Naive thymus-derived CD8-positive, alpha-beta T cell (primary cell): ENCODE results near the gene SGTA. TPM values are rescaled to one million over a fixed set of nuclear protein-coding genes. Genes with fewer than 3 reads are reported as not detected.

Experiments used
- ATAC-seq, 2 donors: fragments of 150-1000 bp; cut with Tn5 transposase in 1 of 2; sonication (Bioruptor Pico), chemical (Tn5 transposase) in 1 of 2; 1 replicate in 1 of 2; 2 replicates in 1 of 2; pipeline ENCODE4 v1.10.0; 2021; ENCODE audit warnings: mild to moderate bottlenecking in 2 of 2, moderate library complexity in 2 of 2
- POLR2A ChIA-PET: fragments of 350-600 bp; sonication (Branson Sonifier 250); formaldehyde crosslinking; loops from one replicate; lab custom pipeline; 2021; ENCODE audit warnings: antibody characterized with exemption; lab: Charles Lee
- DNase-seq, 10 donors: peaks; one replicate each; pipeline versions ENCODE4 v3.0.0 to v3.0.0-alpha.2; 2020 to 2022
- H3K27ac Mint-ChIP-seq, 10 donors: one replicate each; pipeline ENCODE4 v1.8.0; 2020 to 2022; ENCODE audit warnings: mild to moderate bottlenecking in 10 of 10, mixed read lengths in 10 of 10, moderate library complexity in 4 of 10, inconsistent platforms in 1 of 10
- H3K27me3 Mint-ChIP-seq, 5 donors: one replicate each; pipeline ENCODE4 v1.8.0; 2021 to 2022; ENCODE audit warnings: mixed read lengths in 5 of 5
- H3K36me3 Mint-ChIP-seq, 3 donors: one replicate each; pipeline ENCODE4 v1.8.0; 2020 to 2022; ENCODE audit warnings: mixed read lengths in 3 of 3, mild to moderate bottlenecking in 2 of 3, inconsistent platforms in 1 of 3
- H3K4me1 Mint-ChIP-seq, 4 donors: one replicate each; pipeline ENCODE4 v1.8.0; 2021 to 2022; ENCODE audit warnings: mixed read lengths in 4 of 4
- H3K4me3 Mint-ChIP-seq, 10 donors: one replicate each; pipeline ENCODE4 v1.8.0; 2020 to 2022; ENCODE audit warnings: mild to moderate bottlenecking in 10 of 10, mixed read lengths in 10 of 10, moderate library complexity in 6 of 10, inconsistent platforms in 1 of 10
- H3K9me3 Mint-ChIP-seq, 9 donors: one replicate each; pipeline ENCODE4 v1.8.0; 2020 to 2022; ENCODE audit warnings: mixed read lengths in 9 of 9, mild to moderate bottlenecking in 3 of 9, inconsistent platforms in 1 of 9, moderate library complexity in 1 of 9
- polyA plus RNA-seq, 3 donors: library from polyadenylated mRNA; unstranded; fragments of 300-500 nt; fragmentation: Illumina TruSeq; gene quantifications; one replicate each; pipeline ENCODE4 v1.2.3, GENCODE V29; 2021
- total RNA-seq, 8 experiments: library from RNA in 2 of 8; stranded (reverse) in 2 of 8; gene quantifications; one replicate each; pipeline ENCODE4 v1.2.3 and lab custom pipeline; 2021 to 2026

SGTA gene
- total and polyA plus RNA-seq, 5 experiments from 2014 or later = 23.4 to 37.0 (median 33.8) TPM

DNA sequence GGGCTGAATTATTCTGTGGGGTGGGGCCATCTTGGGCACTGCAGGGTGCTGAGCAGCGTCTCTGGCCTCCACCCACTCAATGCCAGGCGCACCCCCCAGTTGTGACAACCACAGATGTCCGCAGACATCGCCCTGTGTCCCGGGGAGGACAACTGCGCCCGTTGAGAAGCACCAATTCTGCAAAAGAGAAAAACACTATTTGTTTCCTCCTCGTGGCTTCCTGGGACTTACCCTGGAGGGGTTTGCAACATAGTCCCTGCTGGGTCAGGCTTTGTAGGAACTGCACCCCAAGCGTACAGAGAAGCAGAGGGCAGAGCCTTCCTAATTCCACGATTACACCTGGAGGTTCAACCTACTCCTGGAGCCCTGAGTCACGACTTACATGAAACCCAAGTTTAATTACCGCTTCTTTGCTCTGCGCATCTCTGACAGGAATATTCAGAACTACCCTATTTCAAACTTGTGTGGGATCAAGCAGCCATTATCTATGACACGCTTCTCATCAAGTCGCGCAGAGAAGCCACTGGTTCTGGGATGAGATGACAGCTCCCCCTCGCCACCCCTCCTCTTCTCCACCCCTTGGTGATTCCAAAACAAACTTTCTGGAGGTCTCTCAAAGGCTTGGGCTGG lies 32.1 kb downstream of the SGTA start:
- no peak for ATAC-seq
- DNase-seq = no peak
- POLR2A ChIA-PET = no interaction called here
- Mint-ChIP-seq H3K27ac (peak overlapping the region in 1 of 10 donors; percentile 85), H3K4me3 (no peak overlapping the region), H3K4me1 (no peaks in the 10 kb centered on the region), H3K9me3 (no peaks in the 10 kb centered on the region), H3K36me3 (peaks cover 0 to 16% (median 0%) of the 10 kb centered on the region in 3 donors), H3K27me3 (peaks cover 0 to 1% (median 0%) of the 10 kb centered on the region in 5 donors)

DNA sequence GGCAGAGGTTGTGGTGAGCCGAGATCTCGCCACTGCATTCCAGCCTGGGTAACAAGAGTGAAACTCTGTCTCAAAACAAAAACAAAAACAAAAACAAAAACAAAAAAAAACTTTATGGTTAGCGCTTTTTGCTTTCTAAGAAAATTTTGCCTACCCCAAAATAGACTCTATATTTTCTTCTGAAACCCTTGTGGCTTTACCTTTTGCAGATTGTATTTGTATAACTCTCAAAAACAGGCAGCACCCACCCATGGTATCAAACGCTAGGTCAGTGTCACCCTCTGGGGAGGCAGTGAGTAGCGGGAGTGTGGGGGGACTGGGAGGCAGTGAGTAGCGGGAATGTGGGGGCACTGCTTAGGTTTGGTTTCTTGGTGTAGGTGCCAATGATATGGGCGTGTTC lies 35.7 kb downstream of the SGTA start:
- POLR2A ChIA-PET = no interaction called here
- Mint-ChIP-seq H3K36me3 (no peaks in the 10 kb centered on the region), H3K4me1 (no peaks in the 10 kb centered on the region), H3K4me3 (no peak overlapping the region), H3K27me3 (peaks cover 5 to 12% (median 8%) of the 10 kb centered on the region in 5 donors), H3K27ac (no peak overlapping the region), H3K9me3 (no peaks in the 10 kb centered on the region)
- ATAC-seq (no peak), DNase-seq (no peak)

DNA sequence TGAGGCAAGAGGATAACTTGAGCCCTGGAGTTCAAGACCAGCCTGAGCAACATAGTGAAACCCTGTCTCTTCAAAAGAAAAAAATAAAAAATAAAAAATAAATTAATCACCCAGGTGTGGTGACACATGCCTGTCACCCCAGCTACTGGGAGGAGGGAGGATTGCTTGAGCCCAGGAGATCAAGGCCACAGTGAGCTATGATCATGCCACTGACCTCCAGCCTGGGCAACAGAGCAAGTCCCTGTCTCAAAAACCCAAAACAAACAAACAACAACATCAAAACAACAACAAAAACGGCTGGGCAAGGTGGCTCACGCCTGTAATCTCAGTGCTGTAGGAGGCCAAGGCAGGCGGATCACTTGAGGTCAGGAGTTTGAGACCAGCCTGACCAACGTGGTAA lies 39.0 kb downstream of the SGTA start:
- H3K27me3 Mint-ChIP-seq = peaks cover 8 to 21% (median 13%) of the 10 kb centered on the region in 5 donors
- DNase-seq (no peak), ATAC-seq (no peak)
- no peak overlapping the region for H3K4me3 Mint-ChIP-seq
- H3K9me3 Mint-ChIP-seq = no peaks in the 10 kb centered on the region
- peaks cover 5 to 11% (median 9%) of the 10 kb centered on the region in 4 donors for H3K4me1 Mint-ChIP-seq
- POLR2A ChIA-PET = no interaction called here
- no peaks in the 10 kb centered on the region for H3K36me3 Mint-ChIP-seq
- no peak overlapping the region for H3K27ac Mint-ChIP-seq

DNA sequence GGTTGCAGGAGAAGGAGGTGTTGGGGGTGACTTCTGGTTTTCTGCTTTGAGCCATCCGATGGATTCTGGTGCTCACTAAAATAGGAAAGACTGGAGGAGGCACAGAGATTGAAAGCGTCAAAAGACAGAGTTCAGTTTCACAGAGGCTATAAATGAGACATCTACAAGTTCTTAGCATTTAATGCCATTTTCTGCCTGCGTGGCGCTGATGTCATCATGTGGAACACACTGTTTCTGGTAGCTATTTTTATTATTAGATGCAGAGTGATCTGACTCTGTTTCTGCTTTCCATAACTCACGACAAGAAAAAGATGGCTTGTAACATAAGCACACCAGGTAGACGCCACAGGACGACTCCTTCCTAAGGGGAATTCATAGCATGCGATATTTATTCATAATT lies 40.0 kb downstream of the SGTA start:
- ATAC-seq (no peak), DNase-seq (no peak)
- Mint-ChIP-seq H3K27ac (no peak overlapping the region), H3K9me3 (no peaks in the 10 kb centered on the region), H3K4me1 (peaks cover 11 to 18% (median 16%) of the 10 kb centered on the region in 4 donors), H3K4me3 (no peak overlapping the region), H3K27me3 (peaks cover 8 to 21% (median 13%) of the 10 kb centered on the region in 5 donors), H3K36me3 (no peaks in the 10 kb centered on the region)
- POLR2A ChIA-PET = no interaction called here

DNA sequence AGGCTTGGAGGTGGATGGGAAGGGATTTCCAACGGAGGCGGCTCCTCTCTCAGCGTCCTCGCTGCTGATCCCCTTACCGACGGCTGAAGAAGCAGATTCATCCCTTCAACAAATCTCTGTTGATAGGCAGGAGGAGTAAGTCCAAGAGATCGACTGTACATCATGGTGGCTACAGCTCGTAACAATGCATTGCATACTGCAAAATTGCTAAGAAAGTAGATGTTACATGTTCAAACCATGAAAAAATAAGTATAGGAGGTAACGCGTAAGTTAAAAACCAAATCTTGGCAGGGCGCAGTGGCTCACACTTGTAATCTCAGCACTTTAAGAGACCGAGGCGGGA lies 42.8 kb downstream of the SGTA start:
- DNase-seq (no peak), ATAC-seq (no peak)
- peaks cover 8 to 21% (median 13%) of the 10 kb centered on the region in 5 donors for H3K27me3 Mint-ChIP-seq
- H3K36me3 Mint-ChIP-seq = peaks cover 0 to 14% (median 11%) of the 10 kb centered on the region in 3 donors
- POLR2A ChIA-PET = interaction anchor here (0.6 to 2.1 kb wide), 4 partner anchors 38 to 302 kb away, joined by 3 to 6 read pairs (median 3); partner anchors contain the start of genes GNG7, SGTA and ZNF555
- peaks cover 11 to 29% (median 22%) of the 10 kb centered on the region in 4 donors for H3K4me1 Mint-ChIP-seq
- H3K9me3 Mint-ChIP-seq = no peaks in the 10 kb centered on the region
- H3K27ac Mint-ChIP-seq = peak overlapping the region in 5 of 10 donors; percentile 28 to 78 (median 63)
- peak overlapping the region; percentile 61 to 91 (median 87) for H3K4me3 Mint-ChIP-seq

DNA sequence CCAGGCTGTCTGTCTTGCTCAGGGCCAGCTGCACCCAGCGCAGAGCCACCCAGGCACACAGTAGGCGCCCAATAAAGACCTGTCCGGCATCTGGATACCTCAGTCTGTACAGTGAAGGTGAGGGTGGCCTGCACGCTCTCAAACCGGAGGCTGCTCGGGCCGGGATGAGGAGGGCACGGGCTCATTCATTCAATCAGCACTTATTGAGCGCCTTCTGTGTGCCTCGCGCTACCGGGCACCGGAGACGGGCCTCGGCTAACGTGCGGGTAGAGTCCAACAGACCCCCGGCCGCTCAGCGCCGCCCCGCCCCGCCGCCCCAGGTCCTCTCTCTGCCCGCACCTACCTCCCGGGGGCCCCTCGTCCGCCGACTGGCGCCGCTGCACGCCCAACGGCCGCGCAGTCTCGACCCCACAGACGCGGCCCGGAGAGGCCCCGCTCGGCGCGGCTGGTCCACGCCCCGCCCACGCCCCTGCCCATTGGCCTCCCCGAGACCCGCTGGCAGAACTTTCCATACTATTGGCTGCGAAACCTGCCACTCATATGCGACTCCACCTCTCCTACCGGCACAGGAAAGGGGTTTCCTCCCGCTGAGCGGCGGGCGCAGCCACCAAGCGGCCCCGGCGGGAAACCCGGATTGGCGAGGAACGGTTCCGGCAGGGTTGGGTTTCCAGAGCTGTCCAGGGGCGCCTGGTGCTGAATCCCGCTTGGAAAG lies 43.3 kb downstream of the SGTA start, which contains the start of gene SLC39A3:
Gene SLC39A3 (minus strand): TSS at position 416 of the 712 bp plus-strand sequence. CDS start 2,760 bp downstream, outside the sequence.
- ATAC-seq (peak; percentile 100), DNase-seq (peak; percentile 96 to 100 (median 99))
- POLR2A ChIA-PET = interaction anchor here (0.6 to 2.1 kb wide), 9 partner anchors 29 to 1756 kb away, joined by 3 to 6 read pairs (median 3); partner anchors contain the start of genes GNG7, SGTA, THOP1 and ZNF555
- no peaks in the 10 kb centered on the region for H3K9me3 Mint-ChIP-seq
- H3K36me3 Mint-ChIP-seq = peaks cover 0 to 15% (median 13%) of the 10 kb centered on the region in 3 donors
- peak within 1 kb of the TSS; percentile 34 to 88 (median 73) for H3K27ac Mint-ChIP-seq
- peaks cover 8 to 21% (median 13%) of the 10 kb centered on the region in 5 donors for H3K27me3 Mint-ChIP-seq
- H3K4me3 Mint-ChIP-seq = peak within 1 kb of the TSS; percentile 82 to 91 (median 87)
- peaks cover 12 to 32% (median 23%) of the 10 kb centered on the region in 4 donors for H3K4me1 Mint-ChIP-seq

DNA sequence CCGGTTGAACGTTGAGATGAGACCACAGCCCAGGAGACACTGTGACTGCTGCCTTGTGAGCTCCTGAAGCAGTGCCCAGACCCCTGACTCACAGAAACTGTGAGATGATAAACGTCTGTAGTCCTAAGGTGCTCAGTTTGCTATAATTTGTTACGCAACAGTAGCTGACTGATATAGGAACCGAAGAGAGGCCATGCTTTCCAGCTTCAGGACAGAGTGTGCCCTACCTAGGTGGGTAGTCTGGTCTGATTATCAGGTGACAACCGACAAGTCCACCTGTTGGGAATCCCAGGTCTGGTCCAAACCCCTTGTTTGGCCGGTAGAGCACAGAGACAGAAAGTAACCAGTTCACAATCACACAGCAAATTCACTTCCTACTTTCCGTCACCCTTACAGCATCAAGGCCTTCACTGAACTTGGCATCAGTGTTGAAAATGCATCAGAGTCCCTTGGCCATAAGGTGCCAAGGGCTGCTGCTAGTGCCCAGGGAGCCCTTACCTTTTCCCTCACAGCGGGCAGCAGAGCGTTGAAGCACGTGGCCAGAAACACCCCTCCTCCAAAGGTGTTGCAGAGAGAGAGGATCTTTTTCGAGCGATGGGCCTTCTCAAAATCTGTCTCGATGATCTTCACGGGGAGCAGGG lies 46.4 kb downstream of the SGTA start:
- ATAC-seq (no peak), DNase-seq (no peak)
- H3K36me3 Mint-ChIP-seq = peaks cover 0 to 22% (median 22%) of the 10 kb centered on the region in 3 donors
- peaks cover 19 to 39% (median 24%) of the 10 kb centered on the region in 4 donors for H3K4me1 Mint-ChIP-seq
- POLR2A ChIA-PET = no interaction called here
- H3K4me3 Mint-ChIP-seq = peak overlapping the region in 3 of 10 donors; percentile 48 to 60 (median 50)
- H3K27me3 Mint-ChIP-seq = peaks cover 0 to 6% (median 0%) of the 10 kb centered on the region in 5 donors
- H3K9me3 Mint-ChIP-seq = no peaks in the 10 kb centered on the region
- no peak overlapping the region for H3K27ac Mint-ChIP-seq

DNA sequence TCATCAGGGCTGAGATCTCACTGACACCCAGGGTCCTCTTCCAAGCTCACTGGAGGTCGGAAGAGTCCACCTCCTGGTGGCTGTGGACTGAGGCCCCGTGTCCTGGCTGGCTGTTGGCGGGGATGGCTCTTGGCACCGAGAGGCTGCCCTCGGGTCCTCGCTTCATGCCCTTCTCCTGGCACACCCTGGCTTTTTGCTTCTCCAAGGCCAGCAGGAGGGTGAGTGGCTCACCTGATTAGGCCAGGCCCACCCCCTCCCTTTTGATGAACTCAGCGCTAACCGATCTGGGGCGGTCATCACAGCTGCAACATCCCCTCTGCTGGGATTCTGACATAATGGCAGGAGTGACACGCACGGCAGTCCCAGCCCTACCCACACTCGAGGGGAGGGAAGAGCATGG lies 47.7 kb downstream of the SGTA start:
- no peak for DNase-seq
- no peak overlapping the region for H3K4me3 Mint-ChIP-seq
- H3K4me1 Mint-ChIP-seq = peaks cover 19 to 38% (median 23%) of the 10 kb centered on the region in 4 donors
- H3K27me3 Mint-ChIP-seq = peaks cover 0 to 4% (median 0%) of the 10 kb centered on the region in 5 donors
- ATAC-seq = no peak
- peaks cover 0 to 22% (median 22%) of the 10 kb centered on the region in 3 donors for H3K36me3 Mint-ChIP-seq
- POLR2A ChIA-PET = interaction anchor here (0.6 kb wide), 1 partner anchor 48 kb away, joined by 3 read pairs; the partner anchor contains the start of gene SGTA
- H3K27ac Mint-ChIP-seq = peak overlapping the region in 1 of 10 donors; percentile 24
- H3K9me3 Mint-ChIP-seq = no peaks in the 10 kb centered on the region

DNA sequence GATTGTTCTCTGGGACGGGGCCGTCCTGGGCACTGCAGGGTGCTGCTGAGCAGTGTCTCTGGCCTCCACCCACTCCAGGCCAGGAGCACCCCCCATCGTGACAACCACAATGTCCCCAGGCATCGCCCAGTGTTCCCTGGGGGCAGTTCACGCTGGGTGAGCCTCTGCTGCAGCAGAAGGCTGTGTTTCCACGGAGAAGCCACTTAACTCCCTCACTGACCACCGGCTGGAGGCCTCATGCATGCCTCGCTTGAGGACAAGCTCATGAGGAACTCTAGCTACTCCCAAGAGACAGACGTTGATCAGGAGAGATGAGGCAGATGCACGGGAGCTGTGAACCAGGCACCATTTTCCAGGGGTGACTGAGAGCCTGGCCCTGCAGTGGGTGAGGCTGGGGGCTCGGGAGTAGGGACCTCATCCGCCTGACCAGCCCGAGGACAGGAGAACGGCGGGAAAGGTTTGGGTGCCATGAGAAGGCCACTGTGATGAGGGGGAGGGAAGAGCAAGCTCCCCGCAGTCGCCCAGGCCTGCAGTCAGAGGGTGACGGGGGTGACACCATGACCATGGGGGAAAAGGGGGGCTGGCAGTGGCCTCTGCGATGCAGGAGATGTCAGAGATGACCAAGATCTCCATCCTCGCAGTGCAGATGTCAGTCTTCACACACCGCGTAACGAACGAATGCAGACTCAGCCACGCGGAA lies 48.3 kb downstream of the SGTA start:
- Mint-ChIP-seq H3K4me1 (peaks cover 16 to 34% (median 18%) of the 10 kb centered on the region in 4 donors), H3K27me3 (no peaks in the 10 kb centered on the region), H3K9me3 (no peaks in the 10 kb centered on the region), H3K36me3 (peaks cover 0 to 22% (median 22%) of the 10 kb centered on the region in 3 donors), H3K4me3 (no peak overlapping the region), H3K27ac (no peak overlapping the region)
- POLR2A ChIA-PET = interaction anchor here (0.6 kb wide), 1 partner anchor 49 kb away, joined by 3 read pairs; the partner anchor contains the start of gene SGTA
- no peak for DNase-seq
- no peak for ATAC-seq

DNA sequence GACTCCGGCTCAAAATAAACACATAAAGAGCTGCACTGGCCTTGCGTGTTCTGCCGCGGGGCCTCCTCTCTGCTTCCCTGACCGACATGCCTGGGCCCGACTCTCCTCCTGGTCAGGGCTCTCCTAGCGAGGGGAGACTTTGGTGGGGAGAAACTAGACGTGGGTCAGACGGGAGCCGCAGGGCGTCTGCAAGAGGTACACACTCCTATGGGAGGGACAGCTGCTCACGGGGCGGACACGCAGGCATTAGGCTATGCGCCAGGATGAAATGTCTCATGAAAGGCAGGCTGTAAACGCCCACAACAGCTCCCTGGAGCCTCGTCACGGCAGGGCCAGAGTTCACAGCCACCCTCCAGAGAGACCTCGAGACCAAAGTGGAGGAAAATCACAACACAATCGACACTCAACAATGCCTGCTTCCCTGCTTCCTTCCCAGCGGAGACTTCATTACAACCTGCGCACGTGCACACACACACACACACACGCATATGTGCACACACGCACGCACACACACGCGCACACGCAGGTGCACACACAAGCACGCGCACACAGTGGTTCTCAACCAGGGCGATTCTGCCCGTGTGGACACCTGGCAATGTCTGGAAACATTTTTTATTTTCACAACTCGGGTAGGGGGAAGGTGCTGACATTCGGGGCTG lies 49.0 kb downstream of the SGTA start:
- H3K36me3 Mint-ChIP-seq = peaks cover 0 to 22% (median 22%) of the 10 kb centered on the region in 3 donors
- no peak for ATAC-seq
- no peaks in the 10 kb centered on the region for H3K9me3 Mint-ChIP-seq
- no peak overlapping the region for H3K4me3 Mint-ChIP-seq
- H3K4me1 Mint-ChIP-seq = peaks cover 13 to 30% (median 14%) of the 10 kb centered on the region in 4 donors
- no peak for DNase-seq
- H3K27me3 Mint-ChIP-seq = no peaks in the 10 kb centered on the region
- POLR2A ChIA-PET = no interaction called here
- H3K27ac Mint-ChIP-seq = peak overlapping the region in 2 of 10 donors; percentile 31 to 43

DNA sequence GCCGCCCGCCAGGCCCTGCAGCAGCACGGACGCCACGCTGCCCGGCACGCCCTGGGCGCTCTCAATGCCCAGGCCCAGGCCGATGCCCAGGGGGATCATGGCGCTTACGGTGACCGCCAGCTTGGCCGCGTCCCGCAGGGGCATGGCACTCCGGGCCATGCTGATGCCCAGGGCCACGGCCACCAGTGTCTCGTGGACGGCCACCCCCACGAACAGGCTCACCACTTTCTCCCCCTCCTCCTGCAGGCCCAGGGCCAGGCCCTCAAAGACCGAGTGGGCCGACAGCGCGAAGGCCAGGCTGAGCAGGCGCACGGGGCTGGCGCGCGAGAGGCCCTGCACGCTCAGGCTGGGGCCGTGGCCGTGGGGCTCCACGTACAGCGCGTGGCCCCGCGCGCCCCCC lies 50.2 kb downstream of the SGTA start:
- Mint-ChIP-seq H3K36me3 (peaks cover 0 to 22% (median 22%) of the 10 kb centered on the region in 3 donors), H3K4me1 (peaks cover 5 to 24% (median 8%) of the 10 kb centered on the region in 4 donors), H3K27ac (no peak overlapping the region), H3K9me3 (no peaks in the 10 kb centered on the region), H3K27me3 (no peaks in the 10 kb centered on the region), H3K4me3 (no peak overlapping the region)
- ATAC-seq (no peak), DNase-seq (no peak)
- POLR2A ChIA-PET = interaction anchor here (0.5 kb wide), 1 partner anchor 596 kb away, joined by 6 read pairs; no protein-coding TSS in a partner anchor
